Natural killer cell (primary cell): ENCODE data around the gene NEUROD1. TPM values are rescaled to one million over a fixed set of nuclear protein-coding genes. Genes with fewer than 3 reads are reported as not detected.
A peak's percentile ranks its signal among the peaks of the same experiment; 100 is the strongest.

Experiments
- ATAC-seq, 3 donors: fragments of 150-1000 bp in 2 of 3; fragments of 200-7000 bp in 1 of 3; cut with Tn5 transposase; 1 replicate in 1 of 3; 2 replicates in 2 of 3; pipeline ENCODE4 v1.10.0; 2021; ENCODE audit warnings: mild to moderate bottlenecking in 2 of 3, moderate library complexity in 2 of 3
- DNase-seq, 2 donors: peaks; one replicate each; pipeline versions ENCODE4 v3.0.0 to v3.0.0-alpha.2; 2013 to 2021; ENCODE audit warnings: mixed read lengths in 1 of 2
- H3K27ac ChIP-seq: one replicate; pipeline ENCODE4 v1.5.1; 2013; ENCODE audit warnings: mild to moderate bottlenecking, low read length
- H3K27me3 ChIP-seq: one replicate; pipeline ENCODE4 v1.6.1; 2013; ENCODE audit warnings: low read length; ENCODE audit not compliant: control insufficient read depth, insufficient read depth
- H3K36me3 ChIP-seq: one replicate; pipeline ENCODE4 v1.6.1; 2013; ENCODE audit warnings: low read length; ENCODE audit not compliant: control insufficient read depth, insufficient read depth
- H3K4me1 ChIP-seq: one replicate; pipeline ENCODE4 v1.6.1; 2013; ENCODE audit warnings: low read length; ENCODE audit not compliant: control insufficient read depth, insufficient read depth
- H3K4me3 ChIP-seq: one replicate; pipeline ENCODE4 v1.5.1; 2013; ENCODE audit warnings: low read length
- H3K9me3 ChIP-seq: one replicate; pipeline ENCODE4 v1.6.1; 2013; ENCODE audit warnings: low read length; ENCODE audit not compliant: control insufficient read depth, insufficient read depth
- H3K27ac Mint-ChIP-seq, 2 donors: one replicate each; pipeline ENCODE4 v1.8.0; 2022; ENCODE audit warnings: mild to moderate bottlenecking in 2 of 2, mixed read lengths in 2 of 2, moderate library complexity in 1 of 2
- H3K27me3 Mint-ChIP-seq, 2 donors: one replicate each; pipeline ENCODE4 v1.8.0; 2022; ENCODE audit warnings: low read depth in 2 of 2, mixed read lengths in 2 of 2
- H3K36me3 Mint-ChIP-seq: one replicate; pipeline ENCODE4 v1.8.0; 2022; ENCODE audit warnings: mixed read lengths
- H3K4me1 Mint-ChIP-seq, 2 donors: one replicate each; pipeline ENCODE4 v1.8.0; 2022; ENCODE audit warnings: mixed read lengths in 2 of 2
- H3K4me3 Mint-ChIP-seq: one replicate; pipeline ENCODE4 v1.8.0; 2022; ENCODE audit warnings: mild to moderate bottlenecking, moderate library complexity, mixed read lengths
- H3K9me3 Mint-ChIP-seq, 2 donors: one replicate each; pipeline ENCODE4 v1.8.0; 2022; ENCODE audit warnings: mixed read lengths in 2 of 2
- WGBS: methylation state at CpG from one replicate; pipeline ENCODE4 v1.1.7; 2013; ENCODE audit warnings: missing lambda C conversion rate; ENCODE audit not compliant: insufficient coverage; 5-methylcytosine and 5-hydroxymethylcytosine counted together
- intact Hi-C: fragments of 100-400 bp; cut with micrococcal nuclease; formaldehyde crosslinking; loops from one replicate; pipeline ENCODE4 v1.14.2; 2022
- total RNA-seq, 4 donors: library from RNA; stranded (reverse); fragments of 120-200 nt in 1 of 4; gene quantifications; one replicate each; pipeline versions ENCODE4 v1.2.3 to v1.2.4, GENCODE V29; 2013 to 2022
- TF ChIP-seq, protein P1 (sequence below): fragments of 200-600 bp; IDR thresholded peaks from one replicate; pipeline ENCODE4 v1.8.0; 2022; ENCODE audit warnings: antibody characterized with exemption

The NEUROD1 gene
- total RNA-seq, 3 donors from 2014 or later (not counting 1 experiment from before 2014, with no cell fraction given) = not detected

DNA sequence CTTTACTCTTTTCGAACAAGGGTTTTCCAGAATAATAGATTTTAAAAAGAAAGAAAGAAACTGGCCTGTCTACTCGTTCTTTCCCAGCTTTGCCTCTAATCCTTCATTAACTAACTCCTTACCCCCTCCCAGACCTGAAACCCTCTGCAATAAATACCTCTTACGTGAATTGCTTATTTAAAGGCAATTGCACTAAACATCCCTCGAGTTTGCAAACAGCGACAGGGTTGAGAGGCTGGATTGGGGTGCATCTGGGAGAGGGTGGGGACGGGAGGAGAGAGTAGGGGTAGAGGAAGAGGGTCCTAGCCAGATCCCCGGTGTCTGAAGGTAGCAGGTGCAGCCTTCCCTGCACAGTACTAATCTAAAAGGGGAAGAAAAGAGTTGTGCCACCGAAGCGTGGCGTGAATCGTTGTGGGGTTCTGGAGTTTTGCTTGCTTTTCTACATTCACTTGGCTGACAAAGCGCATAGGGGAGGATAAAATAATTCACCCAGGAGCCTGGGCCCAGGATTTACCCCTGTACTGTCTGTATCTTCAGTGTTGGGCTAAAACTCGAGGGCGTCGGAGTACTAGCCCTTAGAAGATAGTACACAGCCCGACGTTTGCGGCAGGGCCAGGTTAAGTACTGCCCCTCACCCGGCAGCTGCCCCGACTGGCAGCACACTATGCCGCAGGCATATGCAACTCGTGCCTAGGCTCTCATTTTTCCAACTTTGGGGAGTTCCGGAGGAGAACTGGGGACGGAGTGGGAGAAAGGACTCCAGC lies 1.9 kb upstream of the NEUROD1 start:
- Mint-ChIP-seq H3K36me3 (peaks cover 12% of the 10 kb centered on the region), H3K4me3 (peak overlapping the region; percentile 26), H3K27ac (no peak overlapping the region), H3K4me1 (peaks cover 12 to 44% of the 10 kb centered on the region in 2 donors), H3K27me3 (peaks cover 65 to 84% of the 10 kb centered on the region in 2 donors), H3K9me3 (peaks cover 4 to 7% of the 10 kb centered on the region in 2 donors)
- H3K4me3 ChIP-seq = no peak overlapping the region
- ATAC-seq = no peak
- WGBS = 10% methylated on average over 24 of the region's 24 CpGs
- no peak for DNase-seq
- intact Hi-C loops = no loop called here
- no peak overlapping the region for H3K27ac ChIP-seq
- peaks cover 73% of the 10 kb centered on the region for H3K27me3 ChIP-seq
- no peaks in the 10 kb centered on the region for H3K36me3 ChIP-seq
- H3K4me1 ChIP-seq = peaks cover 30% of the 10 kb centered on the region
- peaks cover 9% of the 10 kb centered on the region for H3K9me3 ChIP-seq
- TF ChIP-seq, protein P1, sequence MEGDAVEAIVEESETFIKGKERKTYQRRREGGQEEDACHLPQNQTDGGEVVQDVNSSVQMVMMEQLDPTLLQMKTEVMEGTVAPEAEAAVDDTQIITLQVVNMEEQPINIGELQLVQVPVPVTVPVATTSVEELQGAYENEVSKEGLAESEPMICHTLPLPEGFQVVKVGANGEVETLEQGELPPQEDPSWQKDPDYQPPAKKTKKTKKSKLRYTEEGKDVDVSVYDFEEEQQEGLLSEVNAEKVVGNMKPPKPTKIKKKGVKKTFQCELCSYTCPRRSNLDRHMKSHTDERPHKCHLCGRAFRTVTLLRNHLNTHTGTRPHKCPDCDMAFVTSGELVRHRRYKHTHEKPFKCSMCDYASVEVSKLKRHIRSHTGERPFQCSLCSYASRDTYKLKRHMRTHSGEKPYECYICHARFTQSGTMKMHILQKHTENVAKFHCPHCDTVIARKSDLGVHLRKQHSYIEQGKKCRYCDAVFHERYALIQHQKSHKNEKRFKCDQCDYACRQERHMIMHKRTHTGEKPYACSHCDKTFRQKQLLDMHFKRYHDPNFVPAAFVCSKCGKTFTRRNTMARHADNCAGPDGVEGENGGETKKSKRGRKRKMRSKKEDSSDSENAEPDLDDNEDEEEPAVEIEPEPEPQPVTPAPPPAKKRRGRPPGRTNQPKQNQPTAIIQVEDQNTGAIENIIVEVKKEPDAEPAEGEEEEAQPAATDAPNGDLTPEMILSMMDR = no peak

DNA sequence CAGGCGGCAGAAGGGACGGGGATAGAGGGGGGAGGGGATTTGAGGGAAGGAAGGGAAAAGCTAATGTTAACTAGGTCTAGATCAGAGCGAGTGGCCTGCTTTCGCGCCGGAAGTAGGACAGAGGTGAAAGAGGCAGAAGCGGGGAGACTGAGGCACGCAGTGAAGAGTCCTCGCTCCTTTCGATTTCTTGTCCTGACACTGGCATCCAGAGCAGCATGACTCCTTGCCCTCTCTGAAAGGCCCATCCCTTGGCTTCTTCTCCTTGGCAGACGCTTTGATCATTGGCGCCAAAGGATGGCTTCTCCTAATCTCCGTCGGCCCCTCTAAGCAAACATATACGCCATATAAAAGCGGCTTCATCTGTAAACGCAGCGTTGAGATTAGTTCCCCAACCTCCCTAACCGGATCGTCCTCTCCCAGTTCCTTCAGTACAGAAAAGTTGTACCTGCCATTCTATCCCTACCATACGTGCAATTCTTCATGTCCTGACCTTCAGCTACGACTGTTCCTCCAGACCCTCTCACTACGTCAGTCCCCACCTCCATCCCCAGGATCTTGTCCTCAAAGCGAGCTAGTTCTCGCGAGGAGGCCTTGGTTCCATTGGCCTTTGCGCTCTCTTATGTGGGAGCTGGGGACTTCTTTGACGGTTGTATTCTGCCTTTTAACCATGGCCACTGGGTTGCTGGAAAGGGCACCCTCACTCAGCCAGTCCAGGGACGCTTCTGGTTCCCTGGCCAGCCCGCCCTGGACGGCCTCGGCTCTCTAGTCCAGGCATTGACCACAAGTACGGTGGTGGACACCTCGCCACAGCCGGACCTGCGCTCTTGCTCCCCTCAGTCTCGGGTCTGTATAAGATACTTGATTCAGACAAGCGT lies 857 bp upstream of the NEUROD1 start:
- Mint-ChIP-seq H3K4me1 (peaks cover 12 to 44% of the 10 kb centered on the region in 2 donors), H3K9me3 (peaks cover 4 to 7% of the 10 kb centered on the region in 2 donors), H3K27ac (no peak overlapping the region), H3K27me3 (peaks cover 64 to 84% of the 10 kb centered on the region in 2 donors), H3K4me3 (peak overlapping the region; percentile 33), H3K36me3 (peaks cover 12% of the 10 kb centered on the region)
- 9% methylated on average over 38 of the region's 38 CpGs for WGBS
- intact Hi-C loops = no loop called here
- Histone ChIP-seq H3K4me1 (peaks cover 30% of the 10 kb centered on the region), H3K9me3 (peaks cover 9% of the 10 kb centered on the region), H3K4me3 (no peak overlapping the region), H3K27ac (no peak overlapping the region), H3K27me3 (peaks cover 70% of the 10 kb centered on the region), H3K36me3 (no peaks in the 10 kb centered on the region)
- no peak for DNase-seq
- ATAC-seq = no peak
- TF ChIP-seq, protein P1 = no peak

DNA sequence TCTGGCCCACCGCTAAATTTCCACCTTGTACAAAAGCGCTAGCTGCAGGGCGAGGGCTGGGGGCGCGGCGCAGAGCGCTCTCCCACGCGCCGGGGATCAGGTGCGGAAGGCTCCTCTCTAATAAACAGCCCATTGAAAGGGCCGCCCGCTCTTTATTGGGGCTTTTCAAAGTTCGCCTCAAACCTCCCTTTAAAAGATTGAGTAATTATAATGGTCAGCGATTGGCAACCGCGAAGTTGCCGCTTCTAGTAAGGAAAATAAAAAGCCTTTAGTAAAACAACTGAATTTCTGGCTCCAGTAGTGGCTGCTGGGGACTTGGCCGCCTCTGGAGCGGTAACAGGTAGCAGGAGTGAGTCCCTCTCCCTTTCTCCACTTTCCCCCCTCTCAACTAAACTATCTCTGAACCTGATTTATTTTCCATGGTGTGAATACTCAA lies 755 bp downstream of the NEUROD1 start:
- Histone ChIP-seq H3K9me3 (peaks cover 9% of the 10 kb centered on the region), H3K27ac (no peak overlapping the region), H3K36me3 (no peaks in the 10 kb centered on the region), H3K4me3 (no peak overlapping the region), H3K27me3 (peaks cover 69% of the 10 kb centered on the region), H3K4me1 (peaks cover 30% of the 10 kb centered on the region)
- TF ChIP-seq, protein P1 = no peak
- no peak overlapping the region for H3K27ac Mint-ChIP-seq
- ATAC-seq = no peak
- intact Hi-C loops = no loop called here
- H3K4me3 Mint-ChIP-seq = no peak overlapping the region
- H3K9me3 Mint-ChIP-seq = peaks cover 4 to 7% of the 10 kb centered on the region in 2 donors
- peaks cover 57 to 79% of the 10 kb centered on the region in 2 donors for H3K27me3 Mint-ChIP-seq
- peaks cover 12% of the 10 kb centered on the region for H3K36me3 Mint-ChIP-seq
- no peak for DNase-seq
- 6% methylated on average over 11 of the region's 20 CpGs for WGBS
- H3K4me1 Mint-ChIP-seq = peaks cover 12 to 39% of the 10 kb centered on the region in 2 donors
